ENCODE results near the gene SYN1.

The SYN1 gene

GRCh38 chrX:47593522-47593921, 26.1 kb downstream of the SYN1 start:
- DNase-seq: no peak

- no peak for DNase-seq
Observed at GRCh38 chrX:47590984-47591383, 28.7 kb downstream of the SYN1 start.

GRCh38 chrX:47587906-47588735, 31.5 kb downstream of the SYN1 start:
- no peak for DNase-seq

GRCh38 chrX:47587091-47587891, 32.4 kb downstream of the SYN1 start:
- no peak for DNase-seq

- DNase-seq: no peak
Observed at GRCh38 chrX:47586043-47586787, 33.4 kb downstream of the SYN1 start.

- DNase-seq: no peak
Observed at GRCh38 chrX:47585273-47585672, 34.4 kb downstream of the SYN1 start.

- DNase-seq: no peak
Observed at GRCh38 chrX:47584714-47585113, 34.9 kb downstream of the SYN1 start.

GRCh38 chrX:47583240-47583861, 36.3 kb downstream of the SYN1 start:
- no peak for DNase-seq

- DNase-seq: peak; percentile 13
Observed at GRCh38 chrX:47581731-47582647, 37.7 kb downstream of the SYN1 start, which contains the start of gene TIMP1. Gene TIMP1 (plus strand): TSS chrX:47582436. CDS start chrX:47583416, 980 bp downstream.

GRCh38 chrX:47579537-47579936, 40.1 kb downstream of the SYN1 start:
- DNase-seq: no peak

- no peak for DNase-seq
Observed at GRCh38 chrX:47578692-47579091, 41.0 kb downstream of the SYN1 start.

GRCh38 chrX:47577901-47578300, 41.8 kb downstream of the SYN1 start:
- DNase-seq: no peak

- no peak for DNase-seq
Observed at GRCh38 chrX:47577424-47577823, 42.2 kb downstream of the SYN1 start.

- no peak for DNase-seq
Observed at GRCh38 chrX:47576021-47576898, 43.4 kb downstream of the SYN1 start.

GRCh38 chrX:47574547-47575301, 44.9 kb downstream of the SYN1 start:
- no peak for DNase-seq

- no peak for DNase-seq
Observed at GRCh38 chrX:47574076-47574546, 45.5 kb downstream of the SYN1 start.

- DNase-seq: no peak
Observed at GRCh38 chrX:47573341-47574075, 46.1 kb downstream of the SYN1 start.

GRCh38 chrX:47572773-47573340, 46.8 kb downstream of the SYN1 start:
- DNase-seq: no peak

- DNase-seq: no peak
Observed at GRCh38 chrX:47571896-47572295, 47.8 kb downstream of the SYN1 start.
